ENCODE measurements around the gene FBLN2.

- TF ChIP-seq CTCF (IDR thresholded peaks at IDR 0.05), result no peak
- TF ChIP-seq POLR2A (IDR thresholded peaks at IDR 0.05), result no peak
- TF ChIP-seq POLR2AphosphoS5 (IDR thresholded peaks at IDR 0.05), result no peak
These were observed 77.5 kb downstream of the FBLN2 start for GRCh38 chr3:13626396-13626795.
